ENCODE results near the gene PIEZO2.

GRCh38 chr18:10847907-10848306 lies 301.5 kb downstream of the PIEZO2 start:
- TF ChIP-seq RAD21 (conservative IDR thresholded peaks at IDR 0.05) (no peak), CTCF (IDR thresholded peaks at IDR 0.05; ENCODE audit: poor library complexity, severe bottlenecking) (no peak), EP300 (conservative IDR thresholded peaks at IDR 0.05; ENCODE audit: poor library complexity, severe bottlenecking) (no peak)
